ENCODE data around the gene PDE6B. TPM values are rescaled to one million over a fixed set of nuclear protein-coding genes. Genes with fewer than 3 reads are reported as not detected.

Gene PDE6B
- total RNA-seq = 0.39 and 0.79 TPM in 2 replicates

GRCh38 chr4:624705-625590 is at the start of gene PDE6B:
Gene PDE6B, plus strand, starts transcription at chr4:625573. Its CDS starts 54 bp downstream, at chr4:625627.

GRCh38 chr4:576245-576821 is 49.0 kb upstream of the PDE6B start, which contains the start of gene TMEM271:
Gene TMEM271, minus strand, starts transcription at chr4:576295. Its CDS starts 233 bp downstream, at chr4:576062.

GRCh38 chr4:674172-675035 is 49.0 kb downstream of the PDE6B start, which contains the start of the genes ATP5ME and MYL5:
Gene ATP5ME, minus strand, starts transcription at chr4:674276. Its CDS starts 29 bp downstream, at chr4:674247.
Gene MYL5, plus strand, starts transcription at chr4:674542. Its CDS starts 3,485 bp downstream, at chr4:678027.

GRCh38 chr4:688854-689681 is 63.7 kb downstream of the PDE6B start, which contains the start of gene SLC49A3:
Gene SLC49A3, minus strand, starts transcription at chr4:689151. Its CDS starts 24 bp downstream, at chr4:689127.

GRCh38 chr4:705278-706082 is 80.1 kb downstream of the PDE6B start, which contains the start of gene PCGF3:
Gene PCGF3, plus strand, starts transcription at chr4:705832. Its CDS starts 27,849 bp downstream, at chr4:733681.

Other genes starting within 250 kb of the PDE6B start
- 20.7 and 24.4 TPM in 2 replicates for gene ZNF721, start 126.4 kb upstream of the PDE6B start, total RNA-seq
- 48.5 and 62.1 TPM in 2 replicates for gene PIGG, start 126.4 kb upstream of the PDE6B start, total RNA-seq
- not detected in 2 replicates for gene TMEM271, start 49.3 kb upstream of the PDE6B start, total RNA-seq
- 117 and 120 TPM in 2 replicates for gene ATP5ME, start 48.7 kb downstream of the PDE6B start, total RNA-seq
- 13.8 and 17.1 TPM in 2 replicates for gene MYL5, start 49.0 kb downstream of the PDE6B start, total RNA-seq
- gene SLC49A3, start 63.6 kb downstream of the PDE6B start, total RNA-seq = 3.4 and 5.3 TPM in 2 replicates
- 42.3 and 62.2 TPM in 2 replicates for gene PCGF3, start 80.3 kb downstream of the PDE6B start, total RNA-seq
- not detected in 2 replicates for gene CPLX1, start 200.6 kb downstream of the PDE6B start, total RNA-seq

Data from smooth muscle cell of the pulmonary artery (primary cell).